ENCODE measurements around the gene NOS1AP. TPM values are rescaled to one million over a fixed set of nuclear protein-coding genes. Genes with fewer than 3 reads are reported as not detected.

Gene NOS1AP
- total RNA-seq, 1 experiment from 2014 or later: 2.6 TPM

GRCh38 chr1:162179121-162179520 lies 109.6 kb downstream of the NOS1AP start:
- no peaks in the 10 kb centered on the region for H3K27me3 ChIP-seq (ENCODE audit: low read length)
- peak overlapping the region; percentile 1; the same call in 1 of the 2 replicates for H3K4me2 ChIP-seq (ENCODE audit: low read length)
- H3K27ac ChIP-seq (ENCODE audit: low read length): no peak overlapping the region
- no peak overlapping the region for H2AFZ ChIP-seq (ENCODE audit: low read length)
- peaks cover 29% of the 10 kb centered on the region for H3K4me1 ChIP-seq (ENCODE audit: insufficient read depth, low read length)
- no peaks in the 10 kb centered on the region for H3K9me2 ChIP-seq (replicated peaks; ENCODE audit: low read length)
- no peak overlapping the region for H3K9ac ChIP-seq (ENCODE audit: low read length)
- H3K9me3 ChIP-seq (ENCODE audit: low read length): no peaks in the 10 kb centered on the region
- H3K36me3 ChIP-seq (ENCODE audit: low read depth, low read length): no peaks in the 10 kb centered on the region
- BruUV-seq (replicated peaks): no TSS peak
- H3F3A ChIP-seq (ENCODE audit: low read length, unreplicated experiment): no peaks in the 10 kb centered on the region
- POLR2A ChIA-PET (ENCODE audit: unreplicated experiment): interaction anchor here (0.5 to 0.7 kb wide), 2 partner anchors 95 to 320 kb away, joined by 3 to 4 read pairs; no protein-coding TSS in a partner anchor
- intact Hi-C loops (cut with micrococcal nuclease): loop anchor here (2.0 to 5.0 kb wide), 4 partner anchors 38 to 108 kb away; no protein-coding TSS in a partner anchor
- CTCF ChIA-PET: interaction anchor here (1.0 kb wide), 1 partner anchor 51 kb away, joined by 3 read pairs; no protein-coding TSS in a partner anchor
- DNase-seq: peak; percentile 54
- H3K4me3 ChIP-seq (ENCODE audit: low read length): no peak overlapping the region
- peak; percentile 68 for ATAC-seq
- H4K20me1 ChIP-seq (ENCODE audit: low read length): no peaks in the 10 kb centered on the region
- TF ChIP-seq EZH2phosphoT487 (IDR thresholded peaks at IDR 0.05; ENCODE audit: borderline replicate concordance, low read length): no peak
- no peak for TF ChIP-seq EZH2 (IDR thresholded peaks at IDR 0.05; ENCODE audit: low read length, unreplicated experiment)
- no peak for TF ChIP-seq CTCF (conservative IDR thresholded peaks at IDR 0.05; ENCODE audit: low read depth, low read length)
- H3K79me2 ChIP-seq (ENCODE audit: low read length): no peaks in the 10 kb centered on the region

GRCh38 chr1:162180813-162181212 lies 111.3 kb downstream of the NOS1AP start:
- no peak for TF ChIP-seq EZH2 (IDR thresholded peaks at IDR 0.05; ENCODE audit: low read length, unreplicated experiment)
- TF ChIP-seq EZH2phosphoT487 (IDR thresholded peaks at IDR 0.05; ENCODE audit: borderline replicate concordance, low read length): no peak
- TF ChIP-seq CTCF (conservative IDR thresholded peaks at IDR 0.05; ENCODE audit: low read depth, low read length): no peak
- no peak overlapping the region for H3K9ac ChIP-seq (ENCODE audit: low read length)
- no peaks in the 10 kb centered on the region for H3F3A ChIP-seq (ENCODE audit: low read length, unreplicated experiment)
- no peak overlapping the region for H2AFZ ChIP-seq (ENCODE audit: low read length)
- no peak for ATAC-seq
- DNase-seq: no peak
- H3K4me1 ChIP-seq (ENCODE audit: insufficient read depth, low read length): peaks cover 29% of the 10 kb centered on the region
- intact Hi-C loops (cut with micrococcal nuclease): no loop called here
- H3K27me3 ChIP-seq (ENCODE audit: low read length): no peaks in the 10 kb centered on the region
- H4K20me1 ChIP-seq (ENCODE audit: low read length): no peaks in the 10 kb centered on the region
- H3K9me2 ChIP-seq (replicated peaks; ENCODE audit: low read length): no peaks in the 10 kb centered on the region
- no TSS peak for BruUV-seq (replicated peaks)
- no peaks in the 10 kb centered on the region for H3K79me2 ChIP-seq (ENCODE audit: low read length)
- H3K4me3 ChIP-seq (ENCODE audit: low read length): no peak overlapping the region
- POLR2A ChIA-PET (ENCODE audit: unreplicated experiment): no interaction called here
- CTCF ChIA-PET: no interaction called here
- H3K9me3 ChIP-seq (ENCODE audit: low read length): no peaks in the 10 kb centered on the region
- H3K4me2 ChIP-seq (ENCODE audit: low read length): no peak overlapping the region
- H3K36me3 ChIP-seq (ENCODE audit: low read depth, low read length): no peaks in the 10 kb centered on the region
- H3K27ac ChIP-seq (ENCODE audit: low read length): no peak overlapping the region

GRCh38 chr1:162182090-162182489 lies 112.6 kb downstream of the NOS1AP start:
- Histone ChIP-seq H3K9me2 (replicated peaks; ENCODE audit: low read length) (no peaks in the 10 kb centered on the region), H3K4me1 (ENCODE audit: insufficient read depth, low read length) (peaks cover 26% of the 10 kb centered on the region), H2AFZ (ENCODE audit: low read length) (no peak overlapping the region), H3F3A (ENCODE audit: low read length, unreplicated experiment) (no peaks in the 10 kb centered on the region), H4K20me1 (ENCODE audit: low read length) (no peaks in the 10 kb centered on the region), H3K9ac (ENCODE audit: low read length) (no peak overlapping the region), H3K9me3 (ENCODE audit: low read length) (no peaks in the 10 kb centered on the region), H3K27ac (ENCODE audit: low read length) (no peak overlapping the region), H3K4me3 (ENCODE audit: low read length) (no peak overlapping the region), H3K27me3 (ENCODE audit: low read length) (no peaks in the 10 kb centered on the region), H3K4me2 (ENCODE audit: low read length) (no peak overlapping the region), H3K36me3 (ENCODE audit: low read depth, low read length) (no peaks in the 10 kb centered on the region), H3K79me2 (ENCODE audit: low read length) (no peaks in the 10 kb centered on the region)
- ChIA-PET CTCF (no interaction called here), POLR2A (ENCODE audit: unreplicated experiment) (no interaction called here)
- peak; percentile 74 for DNase-seq
- BruUV-seq (replicated peaks): no TSS peak
- intact Hi-C loops (cut with micrococcal nuclease): loop anchor here (1.0 kb wide), 1 partner anchor 31 kb away; no protein-coding TSS in a partner anchor
- peak; percentile 54 for ATAC-seq
- no peak for TF ChIP-seq EZH2phosphoT487 (IDR thresholded peaks at IDR 0.05; ENCODE audit: borderline replicate concordance, low read length)
- TF ChIP-seq EZH2 (IDR thresholded peaks at IDR 0.05; ENCODE audit: low read length, unreplicated experiment): no peak
- TF ChIP-seq CTCF (conservative IDR thresholded peaks at IDR 0.05; ENCODE audit: low read depth, low read length): no peak
